Naive B cell (primary cell): Measurements from ENCODE around the gene ETFBKMT. TPM values are rescaled to one million over a fixed set of nuclear protein-coding genes. Genes with fewer than 3 reads are reported as not detected.
"Not testable (repeated sequence)": the region's sequence is repeated elsewhere in the genome, so short reads cannot be mapped to it uniquely, and the experiment has no call there.

Source experiments
- ATAC-seq, 2 donors: fragments of 150-1000 bp; cut with Tn5 transposase; 2 replicates each; pipeline ENCODE4 v1.10.0; 2021; ENCODE audit warnings: low read depth in 2 of 2, mild to moderate bottlenecking in 2 of 2, moderate library complexity in 2 of 2
- DNase-seq: peaks from one replicate; pipeline ENCODE4 v3.0.0; 2022
- H3K27ac Mint-ChIP-seq, 6 donors: one replicate each; pipeline ENCODE4 v1.8.0; 2020 to 2022; ENCODE audit warnings: mild to moderate bottlenecking in 6 of 6, mixed read lengths in 6 of 6, moderate library complexity in 5 of 6, inconsistent platforms in 2 of 6
- H3K27me3 Mint-ChIP-seq, 3 donors: one replicate each; pipeline ENCODE4 v1.8.0; 2021 to 2022; ENCODE audit warnings: mixed read lengths in 3 of 3, mild to moderate bottlenecking in 1 of 3
- H3K36me3 Mint-ChIP-seq, 2 donors: one replicate each; pipeline ENCODE4 v1.8.0; 2020 to 2022; ENCODE audit warnings: mixed read lengths in 2 of 2, inconsistent platforms in 1 of 2, mild to moderate bottlenecking in 1 of 2
- H3K4me1 Mint-ChIP-seq, 3 donors: one replicate each; pipeline ENCODE4 v1.8.0; 2020 to 2022; ENCODE audit warnings: mixed read lengths in 3 of 3, inconsistent platforms in 1 of 3, mild to moderate bottlenecking in 1 of 3, moderate library complexity in 1 of 3
- H3K4me3 Mint-ChIP-seq, 8 donors: one replicate each; pipeline ENCODE4 v1.8.0; 2020 to 2022; ENCODE audit warnings: mild to moderate bottlenecking in 8 of 8, mixed read lengths in 8 of 8, moderate library complexity in 8 of 8, inconsistent platforms in 2 of 8
- H3K9me3 Mint-ChIP-seq, 7 donors: one replicate each; pipeline ENCODE4 v1.8.0; 2020 to 2022; ENCODE audit warnings: mixed read lengths in 7 of 7, mild to moderate bottlenecking in 5 of 7, inconsistent platforms in 2 of 7, moderate library complexity in 1 of 7
- polyA plus RNA-seq, 6 donors: library from polyadenylated mRNA; unstranded; fragments of 300-500 nt; fragmentation: Illumina TruSeq; gene quantifications; one replicate each; pipeline ENCODE4 v1.2.3, GENCODE V29; 2021; ENCODE audit warnings: low read depth in 6 of 6

Gene ETFBKMT
- polyA plus RNA-seq, 6 donors from 2014 or later = 0.50 to 2.7 (median 1.3) TPM

GRCh38 chr12:31714406-31715271 is 55.2 kb downstream of the ETFBKMT start:
- Mint-ChIP-seq H3K4me1 (peaks cover 42 to 67% (median 61%) of the 10 kb centered on the region in 3 donors), H3K27ac (peak overlapping the region; percentile 6 to 91 (median 86)), H3K4me3 (peak overlapping the region; percentile 41 to 88 (median 70)), H3K27me3 (no peaks in the 10 kb centered on the region), H3K9me3 (peaks cover 5 to 25% (median 8%) of the 10 kb centered on the region in 7 donors), H3K36me3 (peaks cover 0 to 25% of the 10 kb centered on the region in 2 donors)
- DNase-seq = no peak
- peak; percentile 2 to 3 for ATAC-seq

- Mint-ChIP-seq H3K27ac (peak overlapping the region; percentile 6 to 91 (median 86)), H3K27me3 (no peaks in the 10 kb centered on the region), H3K36me3 (peaks cover under 1 to 25% of the 10 kb centered on the region in 2 donors), H3K9me3 (peaks cover 4 to 21% (median 8%) of the 10 kb centered on the region in 7 donors), H3K4me3 (peak overlapping the region; percentile 27 to 88 (median 62)), H3K4me1 (peaks cover 39 to 67% (median 54%) of the 10 kb centered on the region in 3 donors)
- peak; percentile 97 to 98 for ATAC-seq
- DNase-seq = peak; percentile 81
These were observed 55.9 kb downstream of the ETFBKMT start for GRCh38 chr12:31715283-31715825.

- H3K27ac Mint-ChIP-seq = peak overlapping the region in 5 of 6 donors; percentile 62 to 92 (median 88)
- peaks cover 3 to 20% (median 8%) of the 10 kb centered on the region in 7 donors for H3K9me3 Mint-ChIP-seq
- ATAC-seq, DNase-seq, H3K27me3 Mint-ChIP-seq: not testable (repeated sequence)
- peak overlapping the region; percentile 50 to 85 (median 74) for H3K4me3 Mint-ChIP-seq
- H3K36me3 Mint-ChIP-seq = peaks cover 14 to 32% of the 10 kb centered on the region in 2 donors
- H3K4me1 Mint-ChIP-seq = peaks cover 44 to 67% (median 53%) of the 10 kb centered on the region in 3 donors
These were observed 57.5 kb downstream of the ETFBKMT start for GRCh38 chr12:31716998-31717397.

GRCh38 chr12:31718542-31719198 is 59.2 kb downstream of the ETFBKMT start:
- Mint-ChIP-seq H3K27ac (peak overlapping the region in 5 of 6 donors; percentile 66 to 91 (median 75)), H3K9me3 (peaks cover 3 to 17% (median 8%) of the 10 kb centered on the region in 7 donors), H3K36me3 (peaks cover 14 to 32% of the 10 kb centered on the region in 2 donors), H3K4me1 (peaks cover 55 to 83% (median 65%) of the 10 kb centered on the region in 3 donors), H3K4me3 (peak overlapping the region in 7 of 8 donors; percentile 55 to 76 (median 59))
- DNase-seq, H3K27me3 Mint-ChIP-seq, ATAC-seq: not testable (repeated sequence)

GRCh38 chr12:31722580-31722979 is 63.1 kb downstream of the ETFBKMT start:
- Mint-ChIP-seq H3K27ac (peak overlapping the region in 4 of 6 donors; percentile 18 to 86 (median 72)), H3K4me1 (peaks cover 62 to 88% (median 76%) of the 10 kb centered on the region in 3 donors), H3K36me3 (peaks cover 18 to 24% of the 10 kb centered on the region in 2 donors)

More at GRCh38 chr12:31722580-31722979, 63.1 kb downstream of the ETFBKMT start:
- no peaks in the 10 kb centered on the region for H3K27me3 Mint-ChIP-seq
- peak overlapping the region in 5 of 8 donors; percentile 6 to 68 (median 42) for H3K4me3 Mint-ChIP-seq
- peaks cover 0 to 12% (median 5%) of the 10 kb centered on the region in 7 donors for H3K9me3 Mint-ChIP-seq
- DNase-seq = no peak
- ATAC-seq = no peak

Other genes starting within 250 kb of the ETFBKMT start
- 10 to 100 TPM; 13.4 to 41.8 (median 30.5) TPM for gene DENND5B, start 68.6 kb upstream of the ETFBKMT start, polyA plus RNA-seq
- gene AMN1, start 69.3 kb downstream of the ETFBKMT start, polyA plus RNA-seq = 10 to 100 TPM; 29.2 to 59.1 (median 37.0) TPM